Vagina (tissue), 2 donors: ENCODE measurements around the gene MGA.

Source experiments
- POLR2AphosphoS5 ChIP-seq, 2 donors: sonication (generic); formaldehyde crosslinking; IDR thresholded peaks; one replicate each; pipeline ENCODE4 v1.9.0; 2017; ENCODE audit warnings: antibody characterized with exemption in 2 of 2, mild to moderate bottlenecking in 2 of 2, low read depth in 1 of 2; ENCODE audit not compliant: insufficient read depth in 1 of 2
- TF ChIP-seq, protein P1 (sequence below), 3 experiments: fragments of 450-650 bp in 2 of 3; fragments of 200-600 bp in 1 of 3; sonication (generic) in 1 of 3; IDR thresholded peaks; one replicate each; pipeline ENCODE4 v1.5.1; 2017 to 2019; ENCODE audit warnings: antibody characterized with exemption in 3 of 3, mild to moderate bottlenecking in 2 of 3, moderate library complexity in 2 of 3

- TF ChIP-seq, protein P1, sequence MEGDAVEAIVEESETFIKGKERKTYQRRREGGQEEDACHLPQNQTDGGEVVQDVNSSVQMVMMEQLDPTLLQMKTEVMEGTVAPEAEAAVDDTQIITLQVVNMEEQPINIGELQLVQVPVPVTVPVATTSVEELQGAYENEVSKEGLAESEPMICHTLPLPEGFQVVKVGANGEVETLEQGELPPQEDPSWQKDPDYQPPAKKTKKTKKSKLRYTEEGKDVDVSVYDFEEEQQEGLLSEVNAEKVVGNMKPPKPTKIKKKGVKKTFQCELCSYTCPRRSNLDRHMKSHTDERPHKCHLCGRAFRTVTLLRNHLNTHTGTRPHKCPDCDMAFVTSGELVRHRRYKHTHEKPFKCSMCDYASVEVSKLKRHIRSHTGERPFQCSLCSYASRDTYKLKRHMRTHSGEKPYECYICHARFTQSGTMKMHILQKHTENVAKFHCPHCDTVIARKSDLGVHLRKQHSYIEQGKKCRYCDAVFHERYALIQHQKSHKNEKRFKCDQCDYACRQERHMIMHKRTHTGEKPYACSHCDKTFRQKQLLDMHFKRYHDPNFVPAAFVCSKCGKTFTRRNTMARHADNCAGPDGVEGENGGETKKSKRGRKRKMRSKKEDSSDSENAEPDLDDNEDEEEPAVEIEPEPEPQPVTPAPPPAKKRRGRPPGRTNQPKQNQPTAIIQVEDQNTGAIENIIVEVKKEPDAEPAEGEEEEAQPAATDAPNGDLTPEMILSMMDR (IDR thresholded peaks at IDR 0.05), result no peak
- TF ChIP-seq POLR2AphosphoS5 (IDR thresholded peaks at IDR 0.05; ENCODE audit: insufficient read depth in 1 of 2, low read depth in 1 of 2), result no peak
Observed at GRCh38 chr15:41630616-41631217, 29.5 kb upstream of the MGA start.
